Skeletal muscle cell (primary cell): ENCODE data around the gene ANKLE2.
"Not testable (repeated sequence)": the region's sequence is repeated elsewhere in the genome, so short reads cannot be mapped to it uniquely, and the experiment has no call there.

ENCODE experiments used
- DNase-seq: peaks from one replicate; pipeline ENCODE4 v3.0.0-alpha.2; 2010; ENCODE audit warnings: low read depth
- H3K4me3 ChIP-seq: 2 replicates; pipeline ENCODE4 v1.5.1; 2011; ENCODE audit warnings: low read depth, mild to moderate bottlenecking, control low read depth, low read length, moderate library complexity

ANKLE2 gene

GRCh38 chr12:132703641-132704040 is 58.0 kb downstream of the ANKLE2 start:
- DNase-seq, result no peak
- no peak overlapping the region for H3K4me3 ChIP-seq

DNA sequence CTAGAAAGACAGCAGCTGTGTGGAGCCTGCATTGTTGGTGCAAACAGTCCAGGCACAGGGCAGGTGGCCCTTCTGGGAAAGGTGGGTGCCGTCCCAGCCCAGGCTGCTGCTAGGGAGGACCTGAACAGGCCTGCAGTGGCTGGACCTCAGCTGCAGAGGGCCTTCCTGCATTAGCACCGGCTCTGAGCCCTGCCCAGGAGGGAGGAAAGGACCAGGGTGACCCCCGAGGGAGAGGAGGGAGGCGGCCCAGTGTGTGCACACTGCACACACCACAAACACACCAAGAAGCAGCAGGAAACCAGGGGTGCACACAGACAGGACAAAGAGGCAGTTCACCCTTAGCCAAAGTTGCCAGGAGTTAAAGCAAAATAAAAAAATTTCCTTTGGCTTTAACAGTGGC is 59.0 kb downstream of the ANKLE2 start:
- no peak overlapping the region for H3K4me3 ChIP-seq
- no peak for DNase-seq

- no peak for DNase-seq
- no peak overlapping the region for H3K4me3 ChIP-seq
Measured at GRCh38 chr12:132700212-132700822, 61.3 kb downstream of the ANKLE2 start.

DNA sequence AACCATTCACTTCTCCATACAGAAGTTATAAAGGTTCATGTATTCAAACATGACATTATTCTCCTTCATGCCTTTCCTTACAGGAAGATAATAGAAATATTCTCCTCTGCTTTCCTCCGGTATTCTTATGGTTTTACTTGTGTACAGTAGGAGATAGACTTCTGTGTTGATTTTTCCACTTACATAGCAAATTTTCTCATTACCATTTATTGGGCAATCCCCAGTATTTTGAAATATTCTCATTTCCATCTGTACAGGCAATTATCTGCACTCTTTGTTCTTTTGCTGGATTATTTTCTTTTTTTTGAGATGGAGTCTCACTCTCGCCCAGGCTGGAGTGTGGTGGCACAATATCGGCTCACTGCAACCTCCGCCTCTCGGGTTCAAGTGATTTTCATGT is 63.3 kb downstream of the ANKLE2 start:
- H3K4me3 ChIP-seq, result no peak overlapping the region
- DNase-seq, result no peak

- no peak for DNase-seq
- H3K4me3 ChIP-seq, result no peak overlapping the region
Measured at GRCh38 chr12:132695431-132695830, 66.2 kb downstream of the ANKLE2 start.

GRCh38 chr12:132694888-132695287 is 66.7 kb downstream of the ANKLE2 start:
- H3K4me3 ChIP-seq, result not testable (repeated sequence)

DNA sequence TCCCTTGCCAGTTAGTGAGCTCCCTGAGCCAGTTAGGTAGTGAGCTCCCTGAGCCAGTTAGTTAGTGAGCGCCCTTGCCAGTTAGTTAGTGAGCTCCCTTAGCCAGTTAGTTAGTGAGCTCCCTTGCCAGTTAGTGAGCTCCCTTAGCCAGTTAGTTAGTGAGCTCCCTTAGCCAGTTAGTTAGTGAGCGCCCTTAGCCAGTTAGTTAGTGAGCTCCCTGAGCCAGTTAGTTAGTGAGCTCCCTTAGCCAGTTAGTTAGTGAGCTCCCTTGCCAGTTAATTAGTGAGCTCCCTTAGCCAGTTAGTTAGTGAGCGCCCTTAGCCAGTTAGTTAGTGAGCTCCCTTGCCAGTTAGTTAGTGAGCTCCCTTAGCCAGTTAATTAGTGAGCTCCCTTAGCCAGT is 69.6 kb downstream of the ANKLE2 start:
- not testable (repeated sequence) for H3K4me3 ChIP-seq, DNase-seq

More at GRCh38 chr12:132694888-132695287, 66.7 kb downstream of the ANKLE2 start:
- not testable (repeated sequence) for DNase-seq

DNA sequence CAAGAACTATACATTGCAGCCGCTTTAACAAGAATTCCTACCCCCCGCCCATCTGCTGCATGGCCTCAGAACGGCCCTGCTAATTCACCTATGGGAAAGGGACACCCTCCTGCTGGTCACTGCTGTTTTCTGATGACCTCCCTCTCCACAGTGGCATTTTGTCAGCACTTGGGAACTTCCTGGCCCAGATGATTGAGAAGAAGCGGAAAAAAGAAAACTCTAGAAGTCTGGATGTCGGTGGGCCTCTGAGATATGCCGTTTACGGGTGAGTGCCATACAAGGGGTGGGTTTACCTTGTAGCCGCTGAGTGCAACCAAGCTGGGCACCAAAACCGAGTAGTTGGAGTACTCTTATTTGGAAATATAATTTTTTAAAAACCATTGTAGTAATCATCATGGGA is 71.5 kb downstream of the ANKLE2 start:
- no peak overlapping the region for H3K4me3 ChIP-seq
- no peak for DNase-seq

- H3K4me3 ChIP-seq, result peak overlapping the region; percentile 35
- no peak for DNase-seq
Measured at GRCh38 chr12:132689227-132689626, 72.4 kb downstream of the ANKLE2 start.

GRCh38 chr12:132687211-132688164 is 74.1 kb downstream of the ANKLE2 start, which contains the start of the genes POLE and PXMP2:
Gene POLE, minus strand, starts transcription at chr12:132687342. Its CDS starts 27 bp downstream, at chr12:132687315.
Gene PXMP2, plus strand, starts transcription at chr12:132687587. Its CDS starts 84 bp downstream, at chr12:132687671.
- DNase-seq, result peak; percentile 80
- H3K4me3 ChIP-seq, result peak within 1 kb of the TSS; percentile 68

DNA sequence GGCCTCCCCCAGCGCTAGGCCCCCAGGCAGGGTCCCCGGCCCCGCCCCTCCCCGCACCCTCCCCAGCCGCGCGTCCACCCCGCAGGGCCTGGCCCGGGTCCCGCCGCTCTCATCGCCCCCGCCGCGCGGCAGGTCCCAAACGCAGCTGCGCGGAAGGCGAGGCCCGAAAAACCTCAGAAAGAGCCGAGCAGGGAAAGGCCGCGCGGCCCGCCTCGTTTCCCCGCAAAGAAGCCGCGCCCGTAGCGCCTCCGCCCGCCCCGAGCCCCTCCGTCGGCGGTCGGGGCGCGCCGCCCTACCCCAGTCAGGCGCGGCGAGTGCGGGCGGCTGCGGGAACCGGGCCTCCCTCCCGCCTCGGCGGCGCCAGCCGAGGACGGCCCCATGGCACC is 74.8 kb downstream of the ANKLE2 start:
- peak overlapping the region; percentile 68 for H3K4me3 ChIP-seq
- DNase-seq, result no peak

DNA sequence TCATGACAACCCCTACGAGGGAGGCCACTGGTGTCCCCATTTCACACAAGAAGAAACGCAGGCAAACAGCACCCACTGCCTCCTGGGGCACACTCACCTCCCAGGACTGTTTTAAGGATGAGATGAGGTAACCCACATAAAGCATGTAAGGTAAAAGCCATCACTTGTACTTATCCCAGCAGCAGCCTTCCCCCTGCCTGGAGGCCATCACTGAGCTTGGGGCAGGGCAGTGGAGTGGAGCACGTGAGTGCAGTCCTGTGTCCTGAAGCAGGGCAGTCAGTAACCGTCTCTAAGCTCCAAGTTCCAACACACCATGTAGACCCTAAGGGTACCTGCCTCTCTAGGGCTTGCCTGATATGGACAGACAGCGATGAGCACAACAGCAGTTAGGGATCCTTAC is 76.2 kb downstream of the ANKLE2 start:
- DNase-seq, result no peak
- no peak overlapping the region for H3K4me3 ChIP-seq

- no peak overlapping the region for H3K4me3 ChIP-seq
Measured at GRCh38 chr12:132677492-132677891, 84.1 kb downstream of the ANKLE2 start.

GRCh38 chr12:132675757-132676432 is 85.7 kb downstream of the ANKLE2 start:
- no peak for DNase-seq
- no peak overlapping the region for H3K4me3 ChIP-seq

More at GRCh38 chr12:132677492-132677891, 84.1 kb downstream of the ANKLE2 start:
- no peak for DNase-seq
